ENCODE results near the gene TTLL4.

TTLL4 gene

GRCh38 chr2:218783688-218784087 is 73.1 kb downstream of the TTLL4 start:
- no peak for TF ChIP-seq CTCF (conservative IDR thresholded peaks at IDR 0.05)
- no peak for TF ChIP-seq ZFX (IDR thresholded peaks at IDR 0.05)
- no peak overlapping the region for H3K27ac ChIP-seq

GRCh38 chr2:218785103-218785502 is 74.5 kb downstream of the TTLL4 start:
- TF ChIP-seq ZFX (IDR thresholded peaks at IDR 0.05) (no peak), CTCF (conservative IDR thresholded peaks at IDR 0.05) (no peak)
- no peak overlapping the region for H3K27ac ChIP-seq

- H3K27ac ChIP-seq = no peak overlapping the region
- TF ChIP-seq ZFX (IDR thresholded peaks at IDR 0.05) = no peak
- no peak for TF ChIP-seq CTCF (conservative IDR thresholded peaks at IDR 0.05)
Observed at GRCh38 chr2:218786133-218786532, 75.5 kb downstream of the TTLL4 start.

- TF ChIP-seq CTCF (conservative IDR thresholded peaks at IDR 0.05) = no peak
- TF ChIP-seq ZFX (IDR thresholded peaks at IDR 0.05) = no peak
- H3K27ac ChIP-seq = no peak overlapping the region
Observed at GRCh38 chr2:218788529-218789255, 78.1 kb downstream of the TTLL4 start.

- H3K27ac ChIP-seq = no peak overlapping the region
- no peak for TF ChIP-seq CTCF (conservative IDR thresholded peaks at IDR 0.05)
- TF ChIP-seq ZFX (IDR thresholded peaks at IDR 0.05) = no peak
Observed at GRCh38 chr2:218792433-218792832, 81.8 kb downstream of the TTLL4 start.

- TF ChIP-seq ZFX (IDR thresholded peaks at IDR 0.05) = no peak
- no peak for TF ChIP-seq CTCF (conservative IDR thresholded peaks at IDR 0.05)
- no peak overlapping the region for H3K27ac ChIP-seq
Observed at GRCh38 chr2:218796691-218797090, 86.1 kb downstream of the TTLL4 start.

- H3K27ac ChIP-seq = no peak overlapping the region
- no peak for TF ChIP-seq CTCF (conservative IDR thresholded peaks at IDR 0.05)
- no peak for TF ChIP-seq ZFX (IDR thresholded peaks at IDR 0.05)
Observed at GRCh38 chr2:218798767-218799504, 88.3 kb downstream of the TTLL4 start.
